IMR-90 (cell line): ENCODE measurements around the gene TBC1D9B.

ENCODE experiments used
- CTCF ChIP-seq: conservative IDR thresholded peaks from 2 replicates; pipeline ENCODE4 v1.5.1; 2012; ENCODE audit warnings: mild to moderate bottlenecking, low read depth, low read length, improper control_type of control experiment
- MXI1 ChIP-seq: IDR thresholded peaks from 2 replicates; pipeline ENCODE4 v1.6.1; 2012; ENCODE audit warnings: low read depth, mild to moderate bottlenecking, low read length, moderate library complexity, borderline replicate concordance
- RAD21 ChIP-seq: IDR thresholded peaks from 2 replicates; pipeline ENCODE4 v1.6.1; 2012; ENCODE audit warnings: low read length, improper control_type of control experiment

DNA sequence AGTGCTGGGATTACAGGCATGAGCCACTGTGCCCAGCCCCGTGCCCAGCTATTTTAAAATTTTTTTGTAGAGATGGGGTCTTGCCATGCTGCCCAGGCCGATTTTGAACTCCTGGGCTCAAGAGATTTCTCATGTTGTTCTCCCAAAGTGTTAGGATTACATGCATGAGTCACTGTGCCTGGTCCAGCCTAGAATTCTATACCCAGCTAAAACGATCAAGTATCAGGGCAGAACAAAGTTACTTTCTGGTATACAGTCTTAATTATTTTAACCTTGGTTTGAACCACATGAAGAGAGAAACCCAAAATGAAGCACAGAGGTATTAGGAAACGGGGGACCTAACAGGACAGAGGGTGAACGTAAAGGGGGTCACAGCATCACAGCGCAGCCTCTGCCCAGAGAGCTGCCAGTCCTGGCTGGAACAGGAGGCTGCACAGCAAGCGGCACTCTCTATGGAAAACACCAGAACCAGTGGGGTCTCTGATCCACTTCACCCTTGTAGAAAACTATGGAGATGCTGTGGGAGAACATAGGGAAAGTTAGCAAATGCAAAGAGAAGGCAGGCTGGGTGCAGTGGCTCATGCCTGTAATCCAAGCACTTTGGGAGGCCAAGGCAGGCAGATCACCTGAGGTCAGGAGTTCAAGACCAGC, 76.8 kb downstream of the TBC1D9B start:
- TF ChIP-seq CTCF (no peak), MXI1 (no peak), RAD21 (no peak)
